ENCODE data around the gene KCNS3.

KCNS3 gene

GRCh38 chr2:17876590-17876989 lies 1.9 kb upstream of the KCNS3 start:
- no peak for DNase-seq

GRCh38 chr2:17877811-17878280 lies 621 bp upstream of the KCNS3 start:
- DNase-seq: no peak

- peak in 24 of 51 donors; percentile 9 to 59 (median 26) for DNase-seq
These were observed 858 bp downstream of the KCNS3 start for GRCh38 chr2:17879137-17879912.

GRCh38 chr2:17879913-17880274 lies 1.4 kb downstream of the KCNS3 start:
- no peak for DNase-seq

- no peak for DNase-seq
These were observed 14.5 kb downstream of the KCNS3 start for GRCh38 chr2:17892770-17893534.

- DNase-seq: no peak
These were observed 15.5 kb downstream of the KCNS3 start for GRCh38 chr2:17894005-17894404.

- no peak for DNase-seq
These were observed 16.1 kb downstream of the KCNS3 start for GRCh38 chr2:17894556-17894955.

- DNase-seq: no peak
These were observed 21.4 kb downstream of the KCNS3 start for GRCh38 chr2:17899871-17900270.

- DNase-seq: no peak
These were observed 22.8 kb downstream of the KCNS3 start for GRCh38 chr2:17901246-17901645.

GRCh38 chr2:17910980-17911379 lies 32.5 kb downstream of the KCNS3 start:
- DNase-seq: no peak

- DNase-seq: no peak
These were observed 33.2 kb downstream of the KCNS3 start for GRCh38 chr2:17911491-17912260.

- DNase-seq: peak in 2 of 51 donors; percentile 9 to 11
These were observed 33.8 kb downstream of the KCNS3 start for GRCh38 chr2:17912266-17912691.

- no peak for DNase-seq
These were observed 36.6 kb downstream of the KCNS3 start for GRCh38 chr2:17915099-17915498.

GRCh38 chr2:17915811-17916518 lies 37.5 kb downstream of the KCNS3 start:
- no peak for DNase-seq

GRCh38 chr2:17916584-17916983 lies 38.1 kb downstream of the KCNS3 start:
- DNase-seq: no peak

GRCh38 chr2:17918789-17919188 lies 40.3 kb downstream of the KCNS3 start:
- peak in 6 of 51 donors; percentile 2 to 26 (median 10) for DNase-seq

GRCh38 chr2:17930773-17931172 lies 52.3 kb downstream of the KCNS3 start:
- no peak for DNase-seq

GRCh38 chr2:17933256-17933655 lies 54.8 kb downstream of the KCNS3 start:
- DNase-seq: no peak

- no peak for DNase-seq
These were observed 56.3 kb downstream of the KCNS3 start for GRCh38 chr2:17934721-17935120.

- DNase-seq: no peak
These were observed 56.9 kb downstream of the KCNS3 start for GRCh38 chr2:17935242-17935885.

GRCh38 chr2:17936599-17936998 lies 58.1 kb downstream of the KCNS3 start:
- no peak for DNase-seq

All from hypothalamus (tissue), 51 donors.